Natural killer cell (primary cell): ENCODE results near the gene MRGPRD. TPM values are rescaled to one million over a fixed set of nuclear protein-coding genes. Genes with fewer than 3 reads are reported as not detected.
A peak's percentile ranks its signal among the peaks of the same experiment; 100 is the strongest.

Experiments
- ATAC-seq, 3 donors: fragments of 150-1000 bp in 2 of 3; fragments of 200-7000 bp in 1 of 3; cut with Tn5 transposase; 1 replicate in 1 of 3; 2 replicates in 2 of 3; pipeline ENCODE4 v1.10.0; 2021; ENCODE audit warnings: mild to moderate bottlenecking in 2 of 3, moderate library complexity in 2 of 3
- DNase-seq, 2 donors: peaks; one replicate each; pipeline versions ENCODE4 v3.0.0 to v3.0.0-alpha.2; 2013 to 2021; ENCODE audit warnings: mixed read lengths in 1 of 2
- H3K27ac ChIP-seq: one replicate; pipeline ENCODE4 v1.5.1; 2013; ENCODE audit warnings: mild to moderate bottlenecking, low read length
- H3K27me3 ChIP-seq: one replicate; pipeline ENCODE4 v1.6.1; 2013; ENCODE audit warnings: low read length; ENCODE audit not compliant: control insufficient read depth, insufficient read depth
- H3K36me3 ChIP-seq: one replicate; pipeline ENCODE4 v1.6.1; 2013; ENCODE audit warnings: low read length; ENCODE audit not compliant: control insufficient read depth, insufficient read depth
- H3K4me1 ChIP-seq: one replicate; pipeline ENCODE4 v1.6.1; 2013; ENCODE audit warnings: low read length; ENCODE audit not compliant: control insufficient read depth, insufficient read depth
- H3K4me3 ChIP-seq: one replicate; pipeline ENCODE4 v1.5.1; 2013; ENCODE audit warnings: low read length
- H3K9me3 ChIP-seq: one replicate; pipeline ENCODE4 v1.6.1; 2013; ENCODE audit warnings: low read length; ENCODE audit not compliant: control insufficient read depth, insufficient read depth
- H3K27ac Mint-ChIP-seq, 2 donors: one replicate each; pipeline ENCODE4 v1.8.0; 2022; ENCODE audit warnings: mild to moderate bottlenecking in 2 of 2, mixed read lengths in 2 of 2, moderate library complexity in 1 of 2
- H3K27me3 Mint-ChIP-seq, 2 donors: one replicate each; pipeline ENCODE4 v1.8.0; 2022; ENCODE audit warnings: low read depth in 2 of 2, mixed read lengths in 2 of 2
- H3K36me3 Mint-ChIP-seq: one replicate; pipeline ENCODE4 v1.8.0; 2022; ENCODE audit warnings: mixed read lengths
- H3K4me1 Mint-ChIP-seq, 2 donors: one replicate each; pipeline ENCODE4 v1.8.0; 2022; ENCODE audit warnings: mixed read lengths in 2 of 2
- H3K4me3 Mint-ChIP-seq: one replicate; pipeline ENCODE4 v1.8.0; 2022; ENCODE audit warnings: mild to moderate bottlenecking, moderate library complexity, mixed read lengths
- H3K9me3 Mint-ChIP-seq, 2 donors: one replicate each; pipeline ENCODE4 v1.8.0; 2022; ENCODE audit warnings: mixed read lengths in 2 of 2
- CTCF ChIP-seq: fragments of 200-600 bp; IDR thresholded peaks from one replicate; pipeline ENCODE4 v1.8.0; 2022; ENCODE audit warnings: antibody characterized with exemption
- WGBS: methylation state at CpG from one replicate; pipeline ENCODE4 v1.1.7; 2013; ENCODE audit warnings: missing lambda C conversion rate; ENCODE audit not compliant: insufficient coverage; 5-methylcytosine and 5-hydroxymethylcytosine counted together
- intact Hi-C: fragments of 100-400 bp; cut with micrococcal nuclease; formaldehyde crosslinking; loops from one replicate; pipeline ENCODE4 v1.14.2; 2022
- total RNA-seq, 4 donors: library from RNA; stranded (reverse); fragments of 120-200 nt in 1 of 4; gene quantifications; one replicate each; pipeline versions ENCODE4 v1.2.3 to v1.2.4, GENCODE V29; 2013 to 2022

The MRGPRD gene
- total RNA-seq, 3 donors from 2014 or later (not counting 1 experiment from before 2014, with no cell fraction given) = not detected

GRCh38 chr11:68979931-68980775 lies 633 bp downstream of the MRGPRD start:
- DNase-seq = peak in 1 of 2 donors; percentile 6
- intact Hi-C loops = no loop called here
- Histone ChIP-seq H3K4me3 (no peak overlapping the region), H3K36me3 (no peaks in the 10 kb centered on the region), H3K9me3 (no peaks in the 10 kb centered on the region), H3K4me1 (no peaks in the 10 kb centered on the region), H3K27me3 (no peaks in the 10 kb centered on the region), H3K27ac (no peak overlapping the region)
- no peak for TF ChIP-seq CTCF
- H3K27ac Mint-ChIP-seq = no peak overlapping the region
- WGBS = 80% methylated on average over 33 of the region's 33 CpGs
- H3K4me3 Mint-ChIP-seq = no peak overlapping the region
- no peaks in the 10 kb centered on the region for H3K4me1 Mint-ChIP-seq
- H3K27me3 Mint-ChIP-seq = peaks cover 6 to 24% of the 10 kb centered on the region in 2 donors
- peaks cover 0 to 6% of the 10 kb centered on the region in 2 donors for H3K9me3 Mint-ChIP-seq
- H3K36me3 Mint-ChIP-seq = peaks cover 11% of the 10 kb centered on the region
- no peak for ATAC-seq

- H3K4me3 Mint-ChIP-seq = no peak overlapping the region
- Histone ChIP-seq H3K4me1 (no peaks in the 10 kb centered on the region), H3K4me3 (no peak overlapping the region), H3K27ac (no peak overlapping the region), H3K27me3 (no peaks in the 10 kb centered on the region), H3K36me3 (no peaks in the 10 kb centered on the region), H3K9me3 (no peaks in the 10 kb centered on the region)
- H3K27ac Mint-ChIP-seq = no peak overlapping the region
- no peak for ATAC-seq
- H3K27me3 Mint-ChIP-seq = peaks cover 3 to 19% of the 10 kb centered on the region in 2 donors
- DNase-seq = no peak
- H3K4me1 Mint-ChIP-seq = no peaks in the 10 kb centered on the region
- peaks cover 0 to 6% of the 10 kb centered on the region in 2 donors for H3K9me3 Mint-ChIP-seq
- WGBS = 65% methylated on average over 15 of the region's 15 CpGs
- peaks cover 11% of the 10 kb centered on the region for H3K36me3 Mint-ChIP-seq
- intact Hi-C loops = no loop called here
- no peak for TF ChIP-seq CTCF
These were observed 1.7 kb downstream of the MRGPRD start for GRCh38 chr11:68978931-68979594.

- peaks cover 0 to 6% of the 10 kb centered on the region in 2 donors for H3K9me3 Mint-ChIP-seq
- H3K36me3 ChIP-seq = no peaks in the 10 kb centered on the region
- intact Hi-C loops = no loop called here
- ATAC-seq (no peak), DNase-seq (no peak)
- H3K27me3 ChIP-seq = no peaks in the 10 kb centered on the region
- peaks cover 2 to 15% of the 10 kb centered on the region in 2 donors for H3K27me3 Mint-ChIP-seq
- H3K9me3 ChIP-seq = no peaks in the 10 kb centered on the region
- peaks cover 11% of the 10 kb centered on the region for H3K36me3 Mint-ChIP-seq
- no peaks in the 10 kb centered on the region for H3K4me1 ChIP-seq
- 54% methylated on average over 5 of the region's 5 CpGs for WGBS
- H3K27ac ChIP-seq = no peak overlapping the region
- TF ChIP-seq CTCF = no peak
- H3K27ac Mint-ChIP-seq = no peak overlapping the region
- H3K4me3 Mint-ChIP-seq = no peak overlapping the region
- H3K4me1 Mint-ChIP-seq = no peaks in the 10 kb centered on the region
- H3K4me3 ChIP-seq = no peak overlapping the region
These were observed 2.2 kb downstream of the MRGPRD start for GRCh38 chr11:68978626-68978930.
